Measurements from ENCODE around the gene FNDC3A. TPM values are rescaled to one million over a fixed set of nuclear protein-coding genes. Genes with fewer than 3 reads are reported as not detected.

The FNDC3A gene
- total RNA-seq, 4 donors from 2014 or later: 31.3 to 129 (median 69.9) TPM

DNA sequence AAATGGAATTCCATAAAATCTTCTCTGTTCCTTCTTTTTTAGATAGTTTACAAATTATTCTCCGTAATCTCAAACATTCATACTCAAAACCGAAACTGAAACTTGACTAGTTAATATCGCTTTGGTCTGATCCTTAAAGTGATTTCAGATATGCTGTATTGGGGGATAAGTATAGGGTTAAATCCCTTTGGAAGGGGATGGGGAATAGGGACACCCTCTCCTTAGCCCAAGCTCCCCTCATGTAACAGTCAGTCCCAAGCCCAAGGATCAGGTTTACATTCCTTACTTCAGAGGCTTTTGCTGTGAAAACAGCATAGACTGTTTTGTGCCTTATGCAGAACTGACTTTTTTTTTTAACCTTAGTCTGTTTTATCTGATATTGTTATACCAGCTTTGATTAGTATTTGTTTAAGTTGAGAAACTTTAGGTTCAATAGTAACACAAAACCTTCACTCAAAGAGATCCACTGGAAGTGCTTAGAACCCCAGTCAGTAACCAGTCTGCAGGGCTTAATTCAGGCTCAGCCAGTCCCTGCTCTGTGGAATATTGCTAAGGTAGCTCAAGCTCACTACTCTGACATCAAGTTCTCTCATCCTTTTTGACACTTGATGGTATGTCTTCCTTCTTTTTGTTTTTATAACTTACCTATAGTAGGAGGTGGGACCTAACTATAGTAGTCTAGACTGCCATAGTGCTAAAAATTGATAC is 282.5 kb downstream of the FNDC3A start:
- intact Hi-C loops (cut with DNase I; ENCODE audit: low total_unique reads): no loop called here
- Histone ChIP-seq H3K9me3 (no peaks in the 10 kb centered on the region), H3K4me1 (no peaks in the 10 kb centered on the region), H3K27ac (no peak overlapping the region), H3K27me3 (no peaks in the 10 kb centered on the region), H3K4me3 (peak overlapping the region in 1 of 2 donors; percentile 0), H3K36me3 (no peaks in the 10 kb centered on the region)
- no peak for DNase-seq
- no peak for TF ChIP-seq POLR2A (IDR thresholded peaks at IDR 0.05)
- TF ChIP-seq, protein P1, sequence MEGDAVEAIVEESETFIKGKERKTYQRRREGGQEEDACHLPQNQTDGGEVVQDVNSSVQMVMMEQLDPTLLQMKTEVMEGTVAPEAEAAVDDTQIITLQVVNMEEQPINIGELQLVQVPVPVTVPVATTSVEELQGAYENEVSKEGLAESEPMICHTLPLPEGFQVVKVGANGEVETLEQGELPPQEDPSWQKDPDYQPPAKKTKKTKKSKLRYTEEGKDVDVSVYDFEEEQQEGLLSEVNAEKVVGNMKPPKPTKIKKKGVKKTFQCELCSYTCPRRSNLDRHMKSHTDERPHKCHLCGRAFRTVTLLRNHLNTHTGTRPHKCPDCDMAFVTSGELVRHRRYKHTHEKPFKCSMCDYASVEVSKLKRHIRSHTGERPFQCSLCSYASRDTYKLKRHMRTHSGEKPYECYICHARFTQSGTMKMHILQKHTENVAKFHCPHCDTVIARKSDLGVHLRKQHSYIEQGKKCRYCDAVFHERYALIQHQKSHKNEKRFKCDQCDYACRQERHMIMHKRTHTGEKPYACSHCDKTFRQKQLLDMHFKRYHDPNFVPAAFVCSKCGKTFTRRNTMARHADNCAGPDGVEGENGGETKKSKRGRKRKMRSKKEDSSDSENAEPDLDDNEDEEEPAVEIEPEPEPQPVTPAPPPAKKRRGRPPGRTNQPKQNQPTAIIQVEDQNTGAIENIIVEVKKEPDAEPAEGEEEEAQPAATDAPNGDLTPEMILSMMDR (IDR thresholded peaks at IDR 0.05): no peak

Small RNA genes within 50 kb of the gene (small RNA-seq; reads per million reads assigned to genes)
- gene COX7CP1 (not detected), gene RNU6-60P (not detected), gene RNY3P2 (0.18 reads per million)

Other genes with a start within 250 kb of the FNDC3A start
- gene MLNR, start 244.4 kb downstream of the FNDC3A start, total RNA-seq: not detected